ELF-1 (cell line): ENCODE data around the gene C16orf74.
A peak's percentile ranks its signal among the peaks of the same experiment; 100 is the strongest.

Experiments used
- DNase-seq: peaks from one replicate; pipeline ENCODE4 v3.0.0-alpha.2; 2016; ENCODE audit warnings: low read depth, low spot score

C16orf74 gene

DNA sequence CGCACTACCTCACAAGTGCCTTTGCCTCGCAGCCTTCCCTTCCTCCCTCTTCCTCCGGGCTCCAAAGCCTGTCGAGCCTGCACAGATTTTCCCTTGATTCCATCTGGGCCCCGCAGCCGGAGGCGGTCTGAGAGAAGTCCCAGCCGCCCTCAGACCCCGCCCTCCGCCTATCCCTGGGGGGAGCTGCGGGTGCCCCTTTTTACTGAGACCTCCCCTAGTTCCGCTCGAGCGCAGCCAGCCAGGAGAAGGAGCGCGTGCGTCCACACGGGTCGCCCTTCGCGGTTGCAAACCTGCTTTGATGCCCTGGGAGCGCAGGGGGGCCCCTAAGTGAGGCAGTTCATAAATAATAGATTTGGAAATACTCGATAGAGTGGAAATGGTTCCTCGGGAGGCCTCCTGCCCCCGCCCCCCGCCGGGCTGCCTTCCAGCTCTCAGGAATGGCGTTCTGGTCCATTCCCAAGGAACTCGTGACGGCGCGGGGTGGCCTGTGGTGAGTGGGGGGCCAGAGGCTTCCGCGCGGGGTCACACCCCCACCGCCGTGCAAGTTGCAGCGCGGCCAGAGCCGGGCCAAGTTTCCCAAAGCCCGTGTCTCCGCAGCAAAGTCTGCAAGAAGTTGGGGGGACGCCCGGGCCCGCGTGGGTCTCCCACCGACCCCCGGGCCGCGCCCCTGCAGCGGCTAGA, 610 bp downstream of the C16orf74 start:
- peak; percentile 55 for DNase-seq

DNA sequence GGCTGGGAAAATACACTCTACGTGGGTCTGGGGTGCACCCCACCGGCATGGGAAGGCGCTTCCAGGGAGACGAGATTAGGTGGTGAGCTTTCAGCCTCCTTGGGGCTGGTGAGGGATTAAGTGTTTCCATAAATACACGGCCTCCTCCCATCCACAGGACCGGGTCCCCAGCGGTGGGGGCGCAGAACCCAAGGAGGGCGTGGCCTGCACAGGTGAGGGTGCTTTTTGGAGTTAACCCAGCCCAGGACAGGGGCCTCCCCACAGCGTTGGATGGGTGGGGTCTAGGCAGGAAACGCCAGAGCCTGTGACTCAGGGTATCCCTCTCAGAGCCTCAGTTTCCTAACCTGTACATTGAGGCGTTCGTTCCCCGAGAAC, 1.1 kb downstream of the C16orf74 start:
- no peak for DNase-seq

DNA sequence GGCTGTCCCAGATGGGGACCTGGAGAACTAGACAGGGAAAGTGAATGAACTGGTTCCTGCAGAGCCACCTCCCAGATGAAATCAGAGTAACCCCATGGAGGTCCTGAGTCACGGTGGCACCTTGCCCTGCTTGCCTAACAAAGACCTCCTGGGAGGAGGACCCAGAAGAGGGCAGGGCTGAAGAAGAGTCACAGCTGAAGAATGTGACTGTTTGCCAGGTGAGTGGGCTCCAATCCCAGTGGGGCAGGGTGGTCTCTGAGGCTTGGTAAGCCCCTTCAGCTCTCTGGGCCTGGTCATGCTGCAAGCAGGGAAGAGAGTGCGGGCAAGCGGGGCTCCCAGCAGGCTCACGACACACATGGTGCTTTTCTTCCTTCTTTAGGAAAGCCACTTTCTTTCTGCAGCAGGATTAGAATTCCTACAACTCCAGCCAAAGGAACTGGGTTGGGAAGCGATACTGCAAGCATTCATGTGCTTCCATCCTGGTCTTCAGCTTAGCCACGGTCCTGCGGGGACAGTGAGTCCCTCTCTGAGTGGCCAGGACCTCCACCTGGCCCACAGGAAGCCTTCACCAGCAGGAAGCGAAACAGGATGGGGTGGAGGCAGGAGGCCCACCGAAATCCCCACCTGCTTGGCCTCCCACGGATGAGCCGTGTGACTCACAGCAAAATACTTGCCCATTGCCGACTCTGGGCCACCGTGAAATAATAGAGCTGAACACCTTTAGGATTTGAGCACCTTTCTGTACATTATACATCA, 4.3 kb downstream of the C16orf74 start:
- DNase-seq, result peak; percentile 62

DNA sequence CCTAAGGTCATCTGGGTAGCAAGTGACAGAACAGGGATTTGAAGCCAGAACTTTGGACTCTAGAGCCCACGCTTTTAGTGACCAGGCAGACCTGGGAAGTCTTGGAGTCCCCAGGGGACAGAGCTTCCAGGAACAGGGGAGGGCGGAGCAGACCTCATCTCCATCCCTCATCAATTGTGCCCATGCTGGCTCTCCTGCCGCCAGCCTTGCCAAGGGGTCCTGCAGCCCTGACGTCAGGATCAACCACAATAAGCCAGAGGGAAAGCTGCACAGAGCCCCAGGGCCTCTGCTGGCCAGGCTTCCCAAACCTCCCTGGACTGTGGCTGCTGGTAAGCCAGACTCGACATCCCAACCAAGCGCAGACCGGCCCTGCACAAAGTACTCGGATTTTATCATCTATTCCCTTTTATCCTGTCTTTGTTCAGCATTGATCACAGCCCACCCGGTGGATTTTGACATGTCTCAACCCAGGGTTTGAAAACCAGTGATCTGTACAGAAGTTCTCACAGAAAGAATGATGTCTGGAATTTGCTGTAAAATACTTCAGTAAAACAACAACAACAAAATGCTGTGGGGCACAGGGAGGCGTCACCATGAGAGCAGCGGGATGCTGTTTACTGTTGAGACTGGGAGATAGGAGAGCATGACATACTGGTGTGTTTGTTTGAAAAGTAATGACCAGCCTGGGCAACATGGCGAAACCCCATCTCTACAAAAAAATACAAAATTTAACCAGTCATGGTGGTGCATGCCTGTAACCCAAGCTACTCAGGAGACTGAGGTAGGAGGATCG, 11.8 kb downstream of the C16orf74 start:
- peak; percentile 77 for DNase-seq

DNA sequence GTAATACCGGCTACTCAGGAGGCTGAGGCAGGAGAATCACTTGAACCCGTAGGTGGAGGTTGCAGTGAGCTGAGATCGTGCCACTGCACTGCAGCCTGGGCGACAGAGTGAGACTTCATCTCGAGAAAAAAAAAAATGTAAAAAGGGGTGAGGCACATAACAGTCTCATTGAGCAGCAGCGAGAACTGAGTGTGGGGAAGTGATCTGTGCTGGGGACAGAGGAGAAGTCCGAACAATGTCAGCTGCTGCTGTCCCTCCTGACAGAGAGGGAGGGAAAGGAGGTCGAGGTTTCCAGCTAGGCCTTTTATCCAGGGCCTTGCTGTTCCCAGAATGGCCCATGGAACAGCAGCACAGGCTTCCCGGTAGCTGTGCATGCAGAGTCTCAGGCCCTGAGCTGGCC, 14.0 kb downstream of the C16orf74 start:
- DNase-seq, result no peak

DNA sequence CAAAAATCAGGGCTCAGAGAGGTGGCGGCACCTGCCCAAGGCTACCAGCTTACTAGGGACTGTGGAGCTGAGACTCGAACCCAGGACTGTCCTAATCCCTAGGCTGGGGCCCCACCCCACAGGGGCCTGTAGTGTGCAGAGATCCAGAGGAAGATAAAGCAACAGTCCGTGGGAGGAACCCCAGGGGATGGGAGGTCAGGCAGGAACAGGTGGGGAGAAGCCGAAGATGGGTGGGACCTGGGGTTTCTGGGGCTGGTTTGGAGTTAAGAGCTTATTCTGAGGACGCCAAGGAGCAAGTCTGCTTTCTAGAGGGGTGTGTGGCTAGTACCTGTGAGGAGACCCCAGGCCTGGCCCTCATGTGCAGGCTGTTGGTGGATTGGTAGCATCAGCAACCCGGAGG, 14.9 kb downstream of the C16orf74 start:
- DNase-seq, result no peak

DNA sequence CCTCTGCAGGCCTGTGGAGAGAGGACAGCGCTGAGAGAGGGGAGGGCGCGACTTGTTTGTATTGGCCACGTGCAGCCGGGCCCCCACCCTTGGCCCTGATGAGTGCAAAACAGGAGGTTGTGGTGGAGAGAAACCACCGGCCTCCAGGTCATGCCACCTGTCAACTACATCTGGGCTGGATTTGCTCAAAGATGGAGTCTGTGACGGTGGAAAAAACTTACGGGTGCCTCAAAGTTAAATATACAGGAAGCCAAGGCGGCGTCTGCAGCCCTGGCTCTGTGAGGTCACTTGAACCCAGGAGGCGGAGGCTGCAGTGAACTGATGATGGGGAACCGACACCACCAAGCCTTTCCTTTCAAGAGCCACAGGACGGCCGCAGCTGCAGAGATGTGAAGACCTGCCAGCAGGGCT, 15.7 kb downstream of the C16orf74 start:
- DNase-seq, result no peak

DNA sequence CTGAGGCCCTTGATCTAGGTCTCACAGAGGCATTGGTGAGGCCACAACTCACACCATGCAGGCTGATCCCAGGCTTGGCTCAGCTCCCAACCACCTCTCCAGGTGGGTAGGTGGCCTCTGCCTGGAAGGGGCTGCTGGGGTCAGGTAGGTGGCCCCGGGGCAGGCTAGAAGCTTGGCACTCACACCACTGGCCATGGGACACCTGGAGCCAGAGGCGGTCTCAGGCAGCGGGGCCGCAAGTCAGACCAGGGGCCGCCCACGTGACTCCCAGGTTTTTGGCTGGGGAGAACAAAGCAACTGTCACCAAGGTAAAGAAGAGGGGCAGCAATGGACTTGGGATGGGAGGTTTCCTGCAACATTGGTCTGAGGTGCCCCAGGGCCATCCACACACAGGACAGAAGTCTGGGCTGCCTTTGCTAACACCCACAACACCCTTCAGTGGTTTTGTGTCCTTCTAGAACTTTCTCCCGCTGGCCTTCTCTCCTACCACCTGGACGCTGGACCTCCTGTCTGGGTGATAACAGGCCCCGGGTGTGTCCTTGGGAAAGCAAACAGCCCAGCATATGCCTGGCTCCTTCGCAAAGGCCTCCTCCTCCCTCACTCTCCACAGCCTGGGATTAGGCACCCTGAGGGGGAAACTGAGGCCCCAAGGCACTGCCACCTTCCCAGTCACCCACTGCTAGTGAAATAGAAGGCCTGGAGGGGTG, 16.4 kb downstream of the C16orf74 start:
- DNase-seq, result no peak

DNA sequence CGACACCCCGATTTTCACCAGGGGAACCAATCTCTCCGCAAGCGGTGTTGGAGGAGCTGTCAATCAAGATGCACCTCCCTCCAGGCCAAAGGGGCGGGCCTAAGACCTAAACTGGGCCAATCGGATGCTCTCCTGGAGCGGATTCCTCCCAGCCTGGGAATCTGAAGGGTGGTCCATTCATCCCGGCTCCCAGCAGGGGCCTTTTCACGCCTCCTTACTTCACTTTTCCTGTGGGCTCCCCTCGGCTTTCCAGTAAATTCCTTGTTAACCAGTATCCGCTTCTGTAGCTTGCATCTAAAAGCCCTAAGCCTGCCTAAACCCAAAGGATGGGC, 17.1 kb downstream of the C16orf74 start:
- peak; percentile 91 for DNase-seq

DNA sequence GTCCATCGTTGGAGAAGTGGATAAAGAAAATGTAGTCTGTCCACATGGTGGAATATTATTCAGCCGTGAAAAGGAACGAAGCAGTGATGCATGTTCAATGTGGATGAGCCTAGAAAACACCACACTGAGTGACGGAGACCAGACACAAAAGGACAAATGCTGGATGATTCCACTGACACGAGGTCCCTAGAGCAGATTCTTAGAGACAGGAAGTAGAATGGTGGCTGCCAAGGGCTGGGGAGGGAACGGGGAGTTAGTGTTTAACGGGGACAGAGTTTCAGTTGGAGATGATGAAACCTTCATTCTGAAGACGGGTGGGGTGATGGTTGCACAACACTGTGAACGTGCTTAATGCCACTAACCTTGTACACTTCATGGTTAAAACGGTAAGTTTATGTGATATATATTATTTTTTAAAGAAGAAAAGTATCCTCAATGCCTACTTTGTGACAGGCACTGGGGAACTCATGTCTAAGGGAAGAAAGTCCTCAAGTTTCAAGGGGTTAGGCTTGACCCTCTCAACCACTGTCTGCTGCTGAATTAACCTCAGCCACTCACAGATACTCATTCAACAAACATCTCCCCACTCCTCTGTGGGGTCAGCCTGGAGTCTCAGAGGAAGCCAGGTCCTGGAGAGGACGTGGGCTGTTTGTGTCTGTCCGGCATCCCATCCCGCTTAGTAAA, 17.6 kb downstream of the C16orf74 start:
- DNase-seq, result no peak

DNA sequence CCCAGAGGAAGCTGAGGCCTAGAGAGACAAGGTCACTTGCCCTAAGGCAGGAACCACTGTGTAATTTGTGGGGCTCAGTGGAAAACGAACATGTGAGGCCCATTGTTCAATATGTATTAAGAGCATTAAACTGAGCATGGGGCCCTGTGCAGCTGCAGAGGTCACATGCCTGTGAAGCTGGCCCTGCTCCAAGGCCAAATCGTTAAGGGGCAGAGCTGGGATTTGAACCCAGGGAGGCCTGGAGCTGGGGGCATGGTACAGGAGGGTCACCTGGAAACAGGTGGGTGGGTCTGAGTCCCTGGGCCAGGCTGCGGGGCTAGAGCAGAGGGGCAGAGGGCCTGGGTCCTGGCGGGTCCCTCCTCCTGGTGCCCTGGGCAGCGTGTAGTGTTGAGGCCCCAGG, 19.7 kb downstream of the C16orf74 start:
- DNase-seq, result no peak

DNA sequence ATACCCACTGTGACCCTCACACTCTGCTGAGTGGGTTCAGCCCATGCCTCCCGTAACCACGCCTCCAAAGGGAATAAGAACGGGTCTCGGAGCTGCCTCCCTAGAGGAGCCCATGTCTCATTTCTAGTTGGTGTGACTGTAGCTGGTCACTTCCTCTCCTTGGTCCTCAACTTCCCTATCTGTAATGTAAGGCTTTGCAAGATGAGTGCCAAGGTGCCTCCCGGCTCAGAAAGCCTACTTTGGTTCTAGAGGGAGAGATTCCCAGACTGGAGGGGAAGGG, 20.8 kb downstream of the C16orf74 start:
- DNase-seq, result no peak

DNA sequence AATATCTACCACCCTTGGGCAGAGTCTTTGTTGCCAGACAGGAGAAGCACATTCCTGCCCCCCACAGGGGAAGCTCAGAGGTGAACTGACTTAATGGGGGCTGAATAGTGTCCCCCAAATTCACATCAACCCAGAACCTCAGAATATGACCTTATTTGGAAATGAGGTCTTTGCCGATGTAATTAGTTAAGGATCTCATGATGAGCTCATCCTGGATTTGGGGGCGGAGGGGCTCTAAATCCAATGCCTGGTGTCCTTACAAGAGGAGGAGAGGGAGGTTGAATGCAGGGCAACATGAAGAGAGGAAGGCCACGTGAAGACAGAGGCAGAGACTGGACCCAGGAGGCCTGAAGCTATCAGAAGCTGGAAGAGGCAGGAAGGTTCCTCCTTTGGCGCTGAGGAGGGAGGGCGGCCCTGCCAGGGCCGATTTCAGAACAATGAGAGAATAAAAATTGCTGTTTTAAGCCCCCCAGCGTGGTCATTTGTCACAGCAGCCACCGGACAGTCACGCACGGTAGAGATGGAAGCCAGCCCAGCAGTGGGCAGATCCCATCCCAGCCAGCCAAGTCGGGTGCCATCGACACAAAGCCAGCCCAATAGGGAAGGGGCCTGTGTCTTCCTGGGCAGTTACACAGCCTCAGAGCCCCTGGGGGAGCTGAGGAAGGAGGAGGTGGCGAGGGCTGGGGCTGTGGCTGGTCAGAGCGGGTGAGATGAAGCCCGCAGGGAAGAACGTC, 21.3 kb downstream of the C16orf74 start:
- no peak for DNase-seq

DNA sequence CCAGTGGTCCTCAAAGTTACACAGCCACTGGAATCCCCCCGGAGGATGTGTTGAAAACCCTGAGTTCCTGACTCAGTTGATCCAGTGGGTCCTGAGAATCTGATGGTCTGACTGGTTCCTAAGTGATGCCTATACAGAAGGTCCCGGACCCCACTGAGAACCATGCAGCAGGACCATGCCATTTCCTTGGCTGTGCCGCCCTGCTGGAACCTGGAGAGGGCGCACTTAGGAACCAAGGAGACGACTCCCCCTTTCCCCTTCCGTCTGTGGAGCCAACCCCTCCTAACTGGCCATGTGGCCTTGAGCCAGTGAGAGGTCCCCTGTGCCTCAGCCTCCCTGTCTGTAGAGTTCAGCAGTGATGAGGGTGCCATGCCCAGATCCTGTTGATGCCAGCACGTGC, 22.0 kb downstream of the C16orf74 start:
- DNase-seq, result no peak

DNA sequence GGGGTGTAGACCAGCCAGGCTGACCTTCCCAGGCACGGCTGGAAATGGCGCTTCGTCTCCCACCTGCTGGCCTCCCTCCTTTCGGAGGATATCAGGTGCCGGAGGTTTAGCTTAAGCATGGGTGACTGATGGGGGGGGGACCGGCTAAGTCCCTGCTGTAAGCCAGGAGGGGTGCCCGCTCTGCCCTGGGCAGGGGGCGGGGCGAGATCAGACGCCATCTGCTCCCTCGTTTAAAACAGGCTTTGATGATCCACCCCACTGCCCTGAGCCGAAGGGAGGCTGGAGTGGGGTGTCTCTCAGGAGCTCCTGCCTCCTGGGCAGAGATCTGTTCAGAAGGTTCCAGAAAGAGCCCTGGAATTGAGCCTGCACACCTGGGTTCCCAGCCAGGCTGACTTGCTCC, 26.0 kb downstream of the C16orf74 start:
- no peak for DNase-seq

DNA sequence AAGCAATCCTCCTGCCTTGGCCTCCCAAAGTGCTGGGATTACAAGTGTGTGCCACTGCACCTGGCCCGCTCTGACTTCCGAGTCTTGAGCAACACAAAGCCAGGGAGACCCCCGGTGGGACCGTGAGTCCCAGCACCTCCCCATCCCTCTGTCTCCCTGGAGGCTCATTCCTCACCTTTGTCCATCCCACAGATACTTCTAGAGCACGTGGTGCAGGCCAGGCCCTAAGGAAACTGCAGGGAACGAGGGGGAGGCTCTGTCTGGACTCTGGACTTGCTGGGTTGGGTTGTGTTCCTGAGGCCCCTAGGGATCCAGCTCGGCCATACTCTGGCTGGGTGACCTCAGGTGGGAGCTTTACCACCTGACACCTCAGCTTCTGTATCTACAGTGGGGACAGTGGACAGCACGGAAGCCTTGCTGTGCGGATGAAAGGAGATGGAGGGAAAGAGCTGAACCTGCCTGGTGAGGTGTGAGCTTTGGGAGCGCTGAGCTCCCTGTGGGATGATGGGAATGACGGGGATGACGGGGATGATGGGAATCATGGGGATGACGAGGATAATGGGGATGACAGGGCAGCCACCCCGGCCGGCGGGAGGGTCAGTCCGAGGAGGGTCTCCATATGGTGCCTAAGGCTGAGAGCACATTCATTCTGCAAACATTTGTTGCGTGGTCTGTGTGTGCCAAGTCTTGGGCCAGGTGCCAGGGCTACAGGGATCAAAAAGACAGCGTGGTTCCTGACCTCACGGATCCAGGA, 26.6 kb downstream of the C16orf74 start:
- no peak for DNase-seq

DNA sequence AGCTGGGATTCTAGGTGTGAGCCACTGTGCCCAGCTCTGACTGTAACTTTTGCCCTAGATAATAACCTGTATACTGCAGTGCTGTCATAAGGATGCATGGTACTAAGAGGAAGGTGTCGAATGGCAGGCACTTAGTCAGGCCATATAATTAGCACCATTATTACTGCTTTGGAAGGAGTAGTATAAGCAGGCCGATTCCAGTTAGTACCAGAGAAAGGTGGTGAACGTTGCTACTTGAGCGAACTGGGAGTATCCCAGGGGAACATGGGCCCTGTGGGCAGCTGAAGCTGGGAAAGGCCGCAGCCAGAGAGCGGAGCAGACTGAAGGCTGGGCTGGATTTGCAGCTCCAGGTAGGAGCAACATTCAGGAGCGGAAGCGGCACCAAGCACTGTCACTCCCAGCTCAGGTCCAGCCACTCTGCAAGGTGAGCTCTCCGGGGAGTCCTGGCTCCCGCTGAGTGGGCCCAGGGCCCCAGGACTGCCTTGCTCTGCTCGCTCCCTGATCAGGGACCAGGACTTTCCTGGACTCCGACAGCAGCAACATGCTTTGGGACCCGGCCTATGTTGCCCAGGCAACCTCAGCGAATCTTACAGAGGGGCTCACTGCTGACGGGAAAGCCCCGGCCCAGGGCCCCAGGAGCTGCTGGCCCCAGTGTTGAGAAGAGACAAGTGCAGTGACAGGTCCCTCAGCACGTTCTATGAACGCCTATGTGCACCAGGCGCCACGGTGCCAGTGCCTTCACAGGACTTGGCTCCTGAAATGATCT, 28.6 kb downstream of the C16orf74 start:
- DNase-seq, result no peak

DNA sequence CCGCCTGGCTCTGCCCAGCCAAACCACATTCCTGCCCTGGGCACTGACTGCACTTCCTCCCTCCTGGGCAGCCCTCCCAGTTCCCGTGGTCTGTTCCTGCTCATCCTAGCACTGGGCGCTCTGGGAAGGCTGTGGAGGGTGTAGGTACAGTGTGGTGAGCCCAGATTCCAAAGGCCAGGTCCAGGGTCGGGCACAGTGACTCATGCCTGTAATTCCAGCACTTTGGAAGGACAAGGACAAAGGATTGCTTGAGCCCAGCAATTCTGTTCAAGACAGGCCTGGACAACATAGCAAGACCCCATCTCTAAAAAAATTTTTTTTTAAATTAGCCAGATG, 30.6 kb downstream of the C16orf74 start:
- DNase-seq, result no peak

DNA sequence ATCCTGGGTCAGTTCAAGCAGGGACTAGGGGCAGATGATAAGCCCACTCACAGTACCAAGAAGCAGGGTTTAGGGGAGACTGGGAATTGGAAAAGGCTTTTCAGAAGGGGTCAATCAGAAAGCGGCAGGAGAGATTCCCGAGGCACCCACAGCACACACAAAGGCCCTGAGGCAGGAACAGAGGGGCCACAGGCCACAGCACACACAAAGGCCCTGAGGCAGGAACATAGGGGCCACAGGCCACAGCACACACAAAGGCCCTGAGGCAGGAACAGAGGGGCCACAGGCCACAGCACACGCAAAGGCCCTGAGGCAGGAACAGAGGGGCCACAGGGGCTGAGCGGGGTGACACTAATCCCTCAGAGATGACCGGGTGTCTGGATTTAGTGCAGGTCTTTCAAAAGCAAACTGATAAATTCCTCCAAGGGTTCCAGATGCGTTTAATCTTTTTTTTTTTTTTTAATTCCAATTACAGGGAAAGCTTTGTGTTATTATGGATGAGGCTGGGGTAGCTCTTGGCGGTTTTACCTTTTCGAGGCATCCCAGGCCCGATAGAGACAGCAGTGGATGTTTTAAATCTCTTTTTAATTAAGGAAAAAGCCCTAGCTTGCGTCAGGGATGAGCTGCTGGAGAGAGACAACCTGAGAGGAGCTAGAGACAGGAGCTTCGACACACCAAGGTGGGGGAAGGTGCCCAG, 31.1 kb downstream of the C16orf74 start:
- no peak for DNase-seq
